Measurements from ENCODE around the gene FBN1.

FBN1 gene

DNA sequence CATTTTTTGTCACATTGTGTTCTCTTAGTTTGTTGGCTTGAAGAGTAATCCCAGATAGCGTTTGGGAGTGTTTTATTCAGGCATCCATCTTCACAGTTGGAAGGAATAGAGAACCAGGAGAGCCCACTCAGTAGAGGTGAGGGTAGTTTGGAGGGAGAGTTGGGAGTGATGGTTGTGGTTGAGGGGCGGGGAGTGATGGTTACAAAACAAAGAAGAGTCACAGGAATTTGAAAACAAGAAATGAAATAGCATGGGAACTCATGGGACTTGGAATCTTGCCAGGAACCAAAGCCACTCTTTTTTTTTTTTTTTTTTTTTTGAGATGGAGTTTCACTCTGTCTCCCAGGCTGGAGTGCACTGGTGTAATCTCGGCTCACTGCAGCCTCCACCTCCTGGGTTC is 278.0 kb downstream of the FBN1 start:
- DNase-seq (ENCODE audit: low read depth in 2 of 2): no peak

DNA sequence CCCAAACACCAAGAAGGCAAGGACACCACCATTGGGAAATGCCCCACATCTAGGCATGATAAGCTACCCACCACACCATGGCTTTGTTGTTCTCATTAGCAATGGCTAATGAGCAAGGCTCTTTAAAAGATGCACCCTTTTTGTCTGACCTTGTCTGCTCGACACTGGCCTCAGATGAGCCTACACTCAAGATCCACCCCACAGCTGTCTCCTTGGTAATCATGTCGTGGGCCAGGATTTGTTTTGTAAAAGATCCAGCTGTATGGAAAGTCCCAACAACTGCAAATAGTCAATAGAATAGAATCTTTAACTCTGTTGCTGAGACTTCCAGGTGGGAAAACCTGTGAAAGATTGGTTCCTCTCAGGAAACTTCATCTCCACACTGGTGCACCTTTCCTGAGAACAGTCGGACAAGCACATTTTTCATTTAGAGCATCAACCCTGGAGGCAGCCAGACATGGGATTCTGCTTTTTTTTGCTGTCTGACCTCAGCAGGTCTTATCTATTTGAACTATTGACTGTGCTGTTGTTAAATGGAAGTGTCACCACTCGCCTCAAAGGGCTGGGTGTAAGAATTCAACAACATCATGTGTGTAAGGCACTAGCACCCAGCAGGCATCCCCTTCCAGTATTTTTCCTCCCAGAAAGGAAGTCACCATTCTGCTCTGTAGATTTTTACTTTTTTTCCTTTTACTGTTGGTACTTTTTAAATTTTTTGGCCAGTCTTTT is 278.8 kb downstream of the FBN1 start:
- no peak for DNase-seq (ENCODE audit: low read depth in 2 of 2)

DNA sequence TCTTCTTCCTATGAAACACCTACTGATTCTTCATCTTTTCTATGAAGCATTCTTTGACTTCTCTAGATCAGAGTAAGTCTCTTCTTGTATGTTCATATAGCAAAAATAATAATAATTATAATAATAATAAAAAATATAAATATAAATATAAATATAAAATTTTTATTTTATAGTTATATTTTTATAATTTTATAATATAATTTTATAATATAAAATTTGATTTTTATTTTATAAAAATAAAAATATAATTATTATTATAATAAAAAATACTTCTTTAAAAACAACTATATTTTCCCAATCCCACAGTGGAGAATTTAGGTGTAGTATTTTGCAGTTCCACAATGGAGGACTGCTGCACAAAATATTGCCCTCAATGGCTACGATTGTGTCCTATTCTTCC is 279.9 kb downstream of the FBN1 start:
- no peak for DNase-seq (ENCODE audit: low read depth in 2 of 2)

DNA sequence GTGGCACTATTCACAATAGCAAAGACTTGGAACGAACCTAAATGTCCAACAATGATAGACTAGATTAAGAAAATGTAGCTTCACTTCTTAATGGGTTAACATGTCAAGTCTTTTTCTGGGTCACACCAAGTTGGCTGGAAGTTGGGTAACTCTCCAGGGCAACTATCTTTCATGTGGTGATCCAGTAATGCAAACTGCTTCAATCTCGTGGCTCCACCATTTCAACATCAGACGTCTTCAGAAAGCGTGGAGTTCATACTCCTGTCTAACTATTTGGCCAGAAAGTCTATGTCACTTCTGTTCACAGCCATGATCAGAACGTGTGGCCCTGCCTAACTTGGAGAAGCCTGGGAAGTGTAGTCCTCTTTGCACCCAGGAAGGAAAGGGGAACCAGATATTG is 282.0 kb downstream of the FBN1 start:
- DNase-seq (ENCODE audit: low read depth in 2 of 2): no peak

DNA sequence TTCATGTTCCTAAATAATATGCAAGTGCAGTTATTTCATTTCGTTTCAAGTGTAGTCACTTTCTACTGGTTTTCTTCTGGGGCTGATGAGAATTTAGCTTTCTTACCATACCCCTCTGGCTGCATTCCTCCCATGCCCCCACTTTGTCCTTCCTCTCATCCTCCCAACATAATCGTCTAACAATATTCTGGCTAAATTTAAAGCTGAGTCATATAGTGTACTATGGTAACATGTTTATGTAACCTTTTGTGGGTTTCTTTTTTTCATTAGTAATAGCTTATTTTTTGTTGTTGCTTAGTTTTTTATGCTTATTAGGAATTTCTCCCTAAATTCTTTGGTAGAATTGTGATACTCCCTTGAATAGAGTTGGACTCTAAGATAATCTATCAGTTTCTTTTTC is 283.8 kb downstream of the FBN1 start:
- DNase-seq (ENCODE audit: low read depth in 2 of 2): no peak

DNA sequence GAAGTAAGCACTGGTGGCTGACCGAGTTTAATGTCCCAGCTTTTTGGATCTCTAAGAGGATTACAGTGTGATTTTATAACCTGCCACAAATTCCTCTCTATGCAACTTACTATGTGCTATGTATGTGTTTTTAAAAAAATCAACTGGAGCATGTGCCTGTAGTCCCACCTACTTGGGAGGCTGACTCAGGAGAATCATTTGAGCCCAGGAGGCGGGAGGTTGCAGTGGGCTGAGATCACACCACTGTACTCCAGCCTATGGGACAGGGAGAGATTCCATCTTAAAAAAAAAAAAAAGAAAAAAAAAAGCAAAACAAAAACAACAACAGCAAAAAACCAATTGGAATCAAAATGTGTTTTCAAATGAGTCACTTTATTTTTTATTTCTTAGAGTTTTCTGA is 284.7 kb downstream of the FBN1 start:
- no peak for DNase-seq (ENCODE audit: low read depth in 2 of 2)

All from stimulated activated CD8-positive, alpha-beta memory T cell treated with anti-CD3 and anti-CD28 coated beads, Interleukin-2, amount 100 ng/mL, for 1 hour (primary cell).